ENCODE data around the gene GRIN1.

GRIN1 gene

DNA sequence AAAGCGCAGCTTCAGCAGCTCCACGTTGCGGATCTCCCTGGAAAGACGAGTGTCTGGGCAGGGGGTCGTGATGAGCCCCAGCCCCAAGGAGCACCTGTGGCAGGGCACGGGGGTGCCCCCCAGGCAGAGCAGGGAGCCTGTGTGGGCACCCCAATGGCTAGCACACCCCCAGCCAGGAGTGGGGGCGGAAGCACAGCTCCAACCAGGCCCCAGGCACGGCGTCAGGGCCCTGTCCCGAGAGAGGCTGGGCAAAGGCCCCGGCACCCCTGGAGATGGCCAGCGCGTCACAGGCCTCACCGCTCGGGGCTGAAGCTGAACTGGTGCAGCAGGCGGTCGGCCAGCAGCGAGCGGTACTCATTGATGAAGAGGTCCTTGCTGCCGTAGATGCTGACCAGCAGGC lies 41.5 kb downstream of the GRIN1 start:
- DNase-seq = no peak

- DNase-seq = no peak
Measured at GRCh38 chr9:137181680-137182079, 42.7 kb downstream of the GRIN1 start.

GRCh38 chr9:137182836-137183235 lies 43.9 kb downstream of the GRIN1 start:
- DNase-seq = no peak

DNA sequence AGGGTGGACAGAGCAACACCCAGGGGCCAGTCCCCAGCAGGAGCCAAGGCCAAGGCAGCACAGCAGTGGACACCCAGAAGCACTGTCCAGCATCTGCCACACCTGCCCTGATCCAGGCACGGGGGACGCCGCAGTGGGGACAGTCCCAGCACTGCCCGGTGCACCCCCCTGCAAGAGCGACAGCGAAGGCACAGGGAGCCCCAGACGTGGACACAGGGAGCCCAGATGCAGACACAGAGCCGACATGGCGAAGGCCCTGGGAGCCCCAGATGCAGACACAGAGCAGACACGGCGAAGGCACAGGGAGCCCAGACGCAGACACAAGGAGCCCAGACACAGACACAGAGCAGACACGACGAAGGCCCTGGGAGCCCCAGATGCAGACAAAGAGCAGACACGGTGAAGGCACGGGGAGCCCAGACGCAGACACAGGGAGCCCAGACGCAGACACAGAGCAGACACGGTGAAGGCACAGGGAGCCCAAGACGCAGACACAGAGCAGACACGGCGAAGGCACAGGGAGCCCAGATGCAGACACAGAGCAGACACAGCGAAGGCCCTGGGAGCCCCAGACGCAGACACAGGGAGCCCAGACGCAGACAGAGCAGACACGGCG lies 45.1 kb downstream of the GRIN1 start:
- DNase-seq = no peak

DNA sequence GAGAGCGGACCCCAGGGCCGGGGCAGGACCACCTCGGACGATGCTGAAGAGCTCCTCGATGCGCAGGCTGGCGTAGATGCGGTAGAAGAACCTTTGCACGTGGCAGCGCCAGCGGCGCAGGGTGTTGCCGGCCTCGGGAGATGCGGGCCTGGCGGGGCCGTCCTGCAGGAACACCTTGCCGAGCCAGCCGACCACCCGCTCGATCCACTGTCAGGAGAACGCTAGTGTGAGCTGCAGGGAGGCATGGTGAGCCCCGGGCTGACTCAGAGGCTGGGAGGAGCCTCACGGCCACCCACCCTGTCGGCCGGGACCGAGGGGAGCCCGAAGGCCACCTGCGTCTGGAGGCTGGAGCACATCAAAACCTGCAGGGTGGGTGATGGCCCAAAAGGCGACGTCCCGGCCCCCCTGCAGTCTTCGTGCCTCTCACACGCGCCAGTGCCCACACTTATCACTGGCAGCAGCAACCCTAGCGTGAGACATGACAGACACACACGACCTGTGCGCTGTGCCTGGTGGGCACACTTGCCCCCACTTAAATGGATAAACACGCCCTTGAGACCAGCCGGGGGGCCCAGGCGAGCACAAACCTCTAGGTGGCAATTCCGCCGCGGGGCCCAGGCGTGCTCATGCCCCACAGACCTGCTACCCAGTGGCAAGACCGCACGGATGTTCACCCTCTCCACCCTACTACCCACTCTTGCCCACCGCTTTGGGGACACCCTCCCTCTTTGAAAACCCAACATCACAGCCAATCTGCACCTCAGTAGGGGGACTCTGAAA lies 46.1 kb downstream of the GRIN1 start:
- DNase-seq = no peak

GRCh38 chr9:137185921-137186320 lies 47.0 kb downstream of the GRIN1 start:
- no peak for DNase-seq

DNA sequence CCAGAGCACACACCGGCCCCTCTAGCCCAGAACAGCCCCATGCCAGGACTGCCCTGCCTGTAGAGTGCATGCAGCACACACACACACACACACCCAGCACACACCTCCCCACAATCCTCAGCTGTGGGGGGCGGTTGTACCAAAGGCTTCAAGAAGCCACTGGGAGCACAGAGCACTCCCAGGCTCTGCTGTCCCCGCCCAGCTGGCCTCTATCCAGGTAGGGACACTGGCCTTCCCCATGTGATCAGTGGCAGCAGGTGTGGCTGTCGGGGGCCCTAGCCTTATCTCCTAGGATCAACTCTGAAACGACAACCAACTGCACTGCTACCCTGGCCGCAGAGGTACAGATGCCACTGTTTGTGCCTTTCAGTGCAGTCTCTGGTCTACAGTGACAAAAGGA lies 47.4 kb downstream of the GRIN1 start:
- no peak for DNase-seq

GRCh38 chr9:137187386-137187785 lies 48.4 kb downstream of the GRIN1 start:
- no peak for DNase-seq

GRCh38 chr9:137188086-137188489 lies 49.1 kb downstream of the GRIN1 start:
- no peak for DNase-seq

- peak; percentile 26 for DNase-seq
Measured at GRCh38 chr9:137188490-137189296, 49.7 kb downstream of the GRIN1 start, which contains the start of the genes ANAPC2 and SSNA1. Gene ANAPC2 (minus strand): TSS chr9:137188560. CDS start chr9:137188532, 28 bp downstream. Gene SSNA1 (plus strand): TSS chr9:137188676. CDS start chr9:137188727, 51 bp downstream.

DNA sequence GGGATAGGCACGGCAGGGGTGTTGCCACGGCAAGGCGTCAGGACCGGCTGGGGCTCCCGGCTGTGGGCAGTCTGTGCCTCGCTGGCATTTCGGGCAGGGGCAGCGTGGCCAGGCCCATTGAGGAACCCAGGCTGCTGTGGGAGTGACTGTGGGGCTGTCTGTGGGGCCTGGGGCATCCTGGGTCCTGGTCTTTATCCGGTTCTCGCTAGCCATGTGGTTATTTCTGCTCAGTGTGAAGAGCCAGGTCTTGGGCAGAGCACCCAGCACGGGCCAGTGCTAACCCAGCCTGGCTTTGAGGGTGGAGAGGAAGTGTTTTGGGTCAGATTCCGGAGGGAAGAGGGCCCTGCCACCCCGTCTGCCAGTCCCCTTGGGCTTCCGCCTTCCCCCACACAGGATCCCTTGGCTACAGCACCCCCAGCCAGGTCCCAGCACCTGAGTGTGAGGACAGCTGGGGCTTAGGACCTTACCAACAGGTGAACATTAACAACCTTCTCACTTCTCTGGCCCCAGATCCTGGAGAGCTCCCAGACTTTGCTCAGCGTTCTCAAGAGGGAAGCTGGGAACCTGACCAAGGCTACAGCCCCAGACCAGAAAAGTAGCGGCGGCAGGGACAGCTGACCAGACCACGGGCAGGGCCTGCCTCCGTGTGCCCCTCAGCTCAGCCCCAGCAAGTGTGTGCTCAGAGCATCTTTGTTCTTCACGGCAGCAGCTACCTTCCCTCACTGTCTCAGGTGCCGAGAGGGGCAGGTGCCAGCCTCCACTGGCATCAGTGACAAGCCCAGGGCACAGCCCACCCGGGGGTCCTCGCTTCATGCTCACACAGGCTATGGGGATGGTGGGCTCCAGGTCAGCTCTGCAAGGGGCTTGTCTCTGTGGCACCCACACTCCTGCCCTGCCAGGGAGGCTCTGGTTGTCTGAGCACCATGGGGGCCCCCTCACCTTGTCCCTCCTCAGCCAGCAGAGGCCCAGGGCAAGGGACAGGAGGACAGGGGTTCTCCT lies 50.6 kb downstream of the GRIN1 start:
- DNase-seq = no peak

DNA sequence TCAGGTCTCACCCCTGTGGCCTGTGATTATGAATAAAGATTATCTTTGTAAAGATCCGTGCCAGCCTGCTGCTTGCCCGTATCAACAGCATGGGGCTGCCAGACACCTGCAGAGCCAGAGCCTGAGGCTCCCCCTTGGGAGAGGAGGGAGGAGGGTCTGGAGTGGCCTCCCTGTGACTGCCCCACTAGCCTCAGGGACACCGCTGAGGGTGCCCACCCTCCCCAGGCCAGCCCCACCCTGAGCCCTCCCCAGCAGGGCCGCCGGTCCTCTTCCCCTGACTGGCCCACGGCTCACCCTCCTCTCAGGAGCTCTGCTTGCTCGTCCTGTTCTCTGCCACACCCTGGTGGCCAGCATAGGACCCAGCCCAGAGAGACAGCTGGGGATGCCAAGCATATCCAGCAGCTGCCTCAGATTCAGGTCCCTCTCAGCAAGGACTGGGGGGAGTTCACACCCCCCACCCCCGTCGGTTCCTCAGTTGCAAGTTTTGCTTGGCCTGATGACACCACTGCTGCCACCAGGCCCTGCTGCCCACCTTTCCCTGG lies 51.4 kb downstream of the GRIN1 start:
- DNase-seq = no peak

GRCh38 chr9:137191245-137191644 lies 52.3 kb downstream of the GRIN1 start:
- no peak for DNase-seq

GRCh38 chr9:137191691-137192447 lies 52.9 kb downstream of the GRIN1 start:
- DNase-seq = no peak

- no peak for DNase-seq
Measured at GRCh38 chr9:137192448-137192780, 53.5 kb downstream of the GRIN1 start.

DNA sequence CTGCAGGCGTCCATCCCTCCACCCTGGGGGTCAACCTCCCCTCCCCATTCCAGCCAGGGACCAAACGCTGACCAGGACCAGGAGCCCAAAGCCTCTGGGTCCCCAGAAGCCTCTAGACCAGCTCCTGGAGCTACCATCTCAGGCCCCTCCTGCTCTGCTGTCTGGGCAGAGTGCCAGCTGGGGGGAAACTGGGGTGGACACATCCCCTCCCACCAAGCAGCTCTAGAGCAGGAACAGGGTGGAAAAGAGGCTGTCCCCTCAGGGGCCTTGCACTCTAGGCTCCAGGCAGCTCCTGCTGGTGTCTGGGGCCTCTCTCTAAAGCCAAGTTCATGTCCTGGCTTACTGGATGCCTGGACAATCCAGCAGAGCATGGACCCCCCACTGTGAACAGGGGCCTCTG lies 53.9 kb downstream of the GRIN1 start:
- DNase-seq = no peak

- DNase-seq = no peak
Measured at GRCh38 chr9:137193771-137194170, 54.8 kb downstream of the GRIN1 start.

GRCh38 chr9:137194388-137194787 lies 55.4 kb downstream of the GRIN1 start:
- no peak for DNase-seq

DNA sequence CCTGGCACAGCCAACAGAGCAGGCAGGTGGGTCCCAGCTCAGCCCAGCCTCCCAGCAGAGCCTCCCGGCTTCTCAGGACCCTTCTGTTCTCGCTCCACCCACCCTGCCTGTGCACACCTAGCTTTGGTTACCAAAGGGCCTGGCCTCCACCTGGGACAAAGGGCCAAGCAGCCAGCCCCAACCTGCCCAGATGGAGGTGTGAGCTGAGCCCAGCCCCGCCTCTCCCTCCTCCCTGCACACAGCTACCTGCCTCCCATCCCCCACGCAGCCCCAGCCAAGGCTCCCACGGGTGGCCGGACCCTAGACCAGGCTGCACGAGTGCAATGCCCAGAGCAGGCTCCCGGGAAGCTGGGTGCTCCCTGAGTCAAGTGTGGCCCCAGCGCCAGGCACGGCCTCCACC lies 56.0 kb downstream of the GRIN1 start:
- no peak for DNase-seq

DNA sequence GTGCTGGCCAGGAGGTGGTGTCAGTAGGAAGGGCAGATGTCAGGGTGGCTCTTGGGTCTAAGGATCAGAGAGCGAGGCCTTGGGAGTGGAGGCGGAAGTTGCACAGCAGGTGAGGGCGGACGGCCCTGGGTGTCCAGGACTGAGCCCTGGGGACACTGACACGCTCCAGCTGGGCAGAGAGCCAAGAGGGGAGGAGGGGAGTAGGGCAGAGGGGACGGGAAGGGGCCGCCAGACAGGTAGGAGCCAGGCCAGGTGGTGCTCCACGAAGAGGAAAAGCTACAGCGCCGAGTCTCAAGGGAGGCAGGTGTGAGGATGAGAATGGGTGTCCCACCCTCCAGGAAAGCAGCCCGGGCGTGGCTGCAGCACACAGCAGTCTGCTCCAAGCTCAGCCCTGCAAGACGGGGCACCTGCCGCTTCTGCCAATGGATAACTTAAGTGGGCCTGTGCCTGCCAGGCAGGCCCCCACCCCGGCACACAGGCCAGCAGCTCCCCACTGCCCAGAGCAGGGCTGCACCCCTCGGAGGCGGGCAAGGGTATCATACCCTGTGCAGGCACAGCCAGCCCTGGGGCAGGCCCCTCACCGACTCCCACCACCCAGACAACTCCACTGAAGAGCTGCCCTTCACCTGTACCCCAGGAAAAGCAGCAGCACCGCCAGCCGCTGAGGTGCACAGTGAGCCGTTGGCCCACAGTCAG lies 56.7 kb downstream of the GRIN1 start:
- DNase-seq = no peak
